ENCODE results near the gene UTS2B.

DNA sequence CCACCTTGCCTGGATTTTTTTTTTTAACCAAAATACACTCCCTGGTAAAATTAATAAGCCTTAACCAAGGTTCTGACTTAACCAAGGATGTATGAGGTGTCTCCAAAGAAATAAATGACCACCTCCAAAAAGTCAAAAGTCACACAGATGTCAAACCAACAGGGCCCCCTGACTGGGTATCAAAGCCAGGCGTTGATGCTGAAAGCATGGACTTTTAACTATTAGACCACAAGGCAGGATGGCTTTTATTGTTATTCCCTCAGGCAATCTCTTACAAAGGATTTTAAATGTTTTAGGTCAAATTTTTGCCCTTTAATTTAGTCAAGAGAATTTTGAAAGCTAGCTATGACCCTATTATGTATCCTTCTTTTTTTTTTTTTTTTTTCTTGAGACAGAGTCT, 70.8 kb downstream of the UTS2B start:
- TF ChIP-seq CTCF (tag by site-specific recombination; IDR thresholded peaks at IDR 0.05) (no peak), ZNF747 (tag by site-specific recombination; IDR thresholded peaks at IDR 0.05) (no peak), KLF9 (tag by site-specific recombination; IDR thresholded peaks at IDR 0.05; ENCODE audit: low read depth) (no peak), ZFP3 (tag by site-specific recombination; IDR thresholded peaks at IDR 0.05; ENCODE audit: low read depth) (no peak), FEZF1 (tag by site-specific recombination; IDR thresholded peaks at IDR 0.05) (no peak), ZNF596 (tag by site-specific recombination; IDR thresholded peaks at IDR 0.05) (no peak), ZNF501 (tag by site-specific recombination; IDR thresholded peaks at IDR 0.05) (no peak), AEBP2 (tag by site-specific recombination; IDR thresholded peaks at IDR 0.05; ENCODE audit: borderline replicate concordance) (no peak), ZNF513 (tag by site-specific recombination; IDR thresholded peaks at IDR 0.05) (no peak), ZNF184 (tag by site-specific recombination; IDR thresholded peaks at IDR 0.05) (no peak), GLI4 (tag by site-specific recombination; IDR thresholded peaks at IDR 0.05) (no peak), ZNF514 (tag by site-specific recombination; IDR thresholded peaks at IDR 0.05) (no peak)

Data from HEK293 (cell line).